ENCODE measurements around the gene SLC29A2.

The SLC29A2 gene

DNA sequence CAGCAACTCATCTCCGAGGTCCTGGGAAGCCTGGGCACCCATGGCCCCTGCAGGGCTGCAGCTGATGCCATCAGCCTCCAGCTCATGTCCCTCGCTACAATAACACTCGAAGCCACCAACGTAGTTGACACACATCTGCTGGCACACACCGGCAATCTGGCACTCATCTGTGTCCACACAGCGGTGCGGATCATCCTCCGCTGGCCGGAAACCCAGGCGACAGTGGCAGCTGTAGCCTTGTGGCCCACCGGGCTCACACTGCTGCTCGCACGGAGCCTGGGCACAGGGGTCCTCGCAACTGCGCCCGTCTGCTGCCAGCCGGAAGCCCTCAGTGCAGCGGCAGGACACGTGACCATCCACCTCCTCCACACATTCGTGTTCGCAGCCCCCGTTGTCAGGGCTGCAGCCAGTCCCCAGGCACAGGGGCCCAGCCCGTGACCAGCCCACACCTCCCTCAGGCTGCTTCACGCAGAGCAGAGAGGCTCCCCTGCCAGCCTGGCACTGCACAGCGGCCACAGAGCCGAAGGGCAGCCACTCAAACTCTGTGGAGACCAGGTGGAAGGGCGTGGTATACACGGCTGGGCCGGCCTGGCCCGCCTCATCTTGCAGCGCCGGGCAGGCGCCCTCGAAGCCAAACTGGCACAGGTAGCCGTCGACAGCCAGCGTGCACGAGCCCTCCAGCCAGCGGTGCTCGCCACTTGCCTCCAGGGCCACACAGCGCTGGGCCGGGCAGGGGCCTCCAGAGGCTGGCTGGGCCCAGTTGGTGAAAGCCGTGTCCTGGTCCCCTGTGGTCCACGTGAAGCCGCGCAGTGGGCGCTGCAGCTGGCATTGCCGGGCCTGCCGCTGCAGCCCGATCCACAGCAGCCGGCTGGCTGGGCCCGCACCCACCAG, 55.4 kb downstream of the SLC29A2 start:
- peak overlapping the region; percentile 83 for H3K9ac ChIP-seq (ENCODE audit: insufficient read length)
- peak overlapping the region; percentile 100 for H3K27ac ChIP-seq
- peak overlapping the region; percentile 86 for H3K4me3 ChIP-seq
- H3K36me3 ChIP-seq (ENCODE audit: insufficient read depth, low read length), result no peaks in the 10 kb centered on the region
- H3K9me3 ChIP-seq (ENCODE audit: low read depth, low read length), result no peaks in the 10 kb centered on the region
- DNase-seq (ENCODE audit: low read depth, low spot score), result no peak
- TF ChIP-seq POLR2AphosphoS5 (IDR thresholded peaks at IDR 0.05; ENCODE audit: borderline replicate concordance, low read depth, low read length) (no peak), FOXP2 (optimal IDR thresholded peaks at IDR 0.05; ENCODE audit: control extremely low read depth, extremely low read length, insufficient read depth) (no peak), EZH2 (IDR thresholded peaks at IDR 0.05) (no peak)

GRCh38 chr11:66315498-66315885, 56.1 kb downstream of the SLC29A2 start:
- Histone ChIP-seq H3K9me3 (ENCODE audit: low read depth, low read length) (no peaks in the 10 kb centered on the region), H3K36me3 (ENCODE audit: insufficient read depth, low read length) (no peaks in the 10 kb centered on the region), H3K9ac (ENCODE audit: insufficient read length) (peak overlapping the region; percentile 29), H3K4me3 (peak overlapping the region; percentile 86), H3K27ac (peak overlapping the region; percentile 100)
- no peak for DNase-seq (ENCODE audit: low read depth, low spot score)
- no peak for TF ChIP-seq FOXP2 (optimal IDR thresholded peaks at IDR 0.05; ENCODE audit: control extremely low read depth, extremely low read length, insufficient read depth)
- no peak for TF ChIP-seq POLR2AphosphoS5 (IDR thresholded peaks at IDR 0.05; ENCODE audit: borderline replicate concordance, low read depth, low read length)
- TF ChIP-seq EZH2 (IDR thresholded peaks at IDR 0.05), result no peak

- Histone ChIP-seq H3K36me3 (ENCODE audit: insufficient read depth, low read length) (no peaks in the 10 kb centered on the region), H3K27ac (peak overlapping the region; percentile 100; the same call in 1 of the 2 replicates), H3K9ac (ENCODE audit: insufficient read length) (no peak overlapping the region), H3K4me3 (peak overlapping the region; percentile 86), H3K9me3 (ENCODE audit: low read depth, low read length) (no peaks in the 10 kb centered on the region)
- TF ChIP-seq EZH2 (IDR thresholded peaks at IDR 0.05), result no peak
- no peak; the same call in 1 of the 2 replicates for TF ChIP-seq POLR2AphosphoS5 (IDR thresholded peaks at IDR 0.05; ENCODE audit: borderline replicate concordance, low read depth, low read length)
- TF ChIP-seq FOXP2 (optimal IDR thresholded peaks at IDR 0.05; ENCODE audit: control extremely low read depth, extremely low read length, insufficient read depth), result no peak
- no peak for DNase-seq (ENCODE audit: low read depth, low spot score)
Measured at GRCh38 chr11:66314561-66315497, 56.7 kb downstream of the SLC29A2 start.

DNA sequence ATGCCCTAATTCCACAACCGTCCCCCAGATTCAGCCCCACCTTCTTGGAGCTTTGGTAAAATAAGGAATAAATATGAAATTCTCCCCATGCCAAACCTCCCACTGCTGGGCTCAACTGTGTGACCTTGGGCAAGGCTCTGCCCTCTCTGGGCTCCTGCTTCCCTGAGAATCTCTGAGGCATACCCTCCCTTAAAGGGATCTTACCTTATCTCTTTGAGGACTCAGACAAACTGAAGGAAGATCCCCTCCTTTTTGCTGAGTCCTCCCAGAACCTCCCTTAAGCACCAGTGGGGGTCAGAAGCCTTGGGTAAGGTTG, 57.4 kb downstream of the SLC29A2 start:
- TF ChIP-seq EZH2 (IDR thresholded peaks at IDR 0.05), result no peak
- no peak; the same call in 1 of the 2 replicates for TF ChIP-seq POLR2AphosphoS5 (IDR thresholded peaks at IDR 0.05; ENCODE audit: borderline replicate concordance, low read depth, low read length)
- TF ChIP-seq FOXP2 (optimal IDR thresholded peaks at IDR 0.05; ENCODE audit: control extremely low read depth, extremely low read length, insufficient read depth), result no peak
- Histone ChIP-seq H3K36me3 (ENCODE audit: insufficient read depth, low read length) (no peaks in the 10 kb centered on the region), H3K9me3 (ENCODE audit: low read depth, low read length) (no peaks in the 10 kb centered on the region), H3K4me3 (peak overlapping the region; percentile 86), H3K9ac (ENCODE audit: insufficient read length) (peak overlapping the region; percentile 76), H3K27ac (peak overlapping the region; percentile 99)
- no peak for DNase-seq (ENCODE audit: low read depth, low spot score)

DNA sequence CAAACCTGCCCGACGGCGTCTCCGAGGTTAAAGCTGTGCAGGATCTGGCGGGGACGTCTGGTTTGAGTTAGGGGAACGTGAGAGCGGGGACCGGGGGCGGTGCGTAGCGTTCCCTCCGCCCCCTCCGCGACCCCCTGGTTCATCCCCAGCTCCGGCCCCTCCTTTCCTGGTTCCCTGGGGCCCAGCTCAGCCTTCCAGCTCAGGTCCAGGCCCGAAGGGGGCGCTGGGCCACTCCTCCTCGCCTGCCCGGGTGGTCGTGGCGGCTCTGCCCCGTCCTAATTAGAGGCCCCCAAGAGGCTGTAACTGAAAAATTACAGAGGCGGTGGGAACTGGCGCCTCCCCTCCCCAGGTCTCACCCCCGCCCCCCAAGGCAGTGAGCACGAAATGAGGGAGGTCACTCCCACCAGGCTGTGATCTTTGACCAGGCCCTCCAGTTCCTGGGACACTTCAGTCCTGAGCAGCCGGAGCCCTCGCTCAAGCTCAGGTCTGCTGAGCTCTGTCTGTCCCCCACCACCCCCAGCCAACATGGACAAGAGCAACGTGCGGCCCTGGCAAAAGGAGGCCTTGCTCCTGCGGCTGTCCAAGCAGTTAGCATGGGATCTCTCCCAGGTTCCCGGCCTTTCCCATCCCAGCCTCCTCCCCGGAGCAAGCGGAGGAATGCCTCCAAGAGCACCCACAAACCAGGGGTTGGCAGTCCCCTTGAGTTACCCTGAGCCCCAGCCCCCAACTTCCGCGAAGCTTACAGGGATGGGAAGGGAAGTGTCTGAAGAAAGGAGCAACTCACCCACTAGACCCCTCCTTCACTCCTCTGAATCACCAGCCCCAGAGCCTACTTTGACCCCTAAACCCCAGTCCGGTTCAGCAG, 58.0 kb downstream of the SLC29A2 start:
- TF ChIP-seq EZH2 (IDR thresholded peaks at IDR 0.05), result no peak
- peak overlapping the region; percentile 76 for H3K9ac ChIP-seq (ENCODE audit: insufficient read length)
- peak overlapping the region; percentile 99 for H3K27ac ChIP-seq
- DNase-seq (ENCODE audit: low read depth, low spot score), result no peak
- H3K4me3 ChIP-seq, result peak overlapping the region; percentile 86
- H3K9me3 ChIP-seq (ENCODE audit: low read depth, low read length), result no peaks in the 10 kb centered on the region
- no peaks in the 10 kb centered on the region for H3K36me3 ChIP-seq (ENCODE audit: insufficient read depth, low read length)

DNA sequence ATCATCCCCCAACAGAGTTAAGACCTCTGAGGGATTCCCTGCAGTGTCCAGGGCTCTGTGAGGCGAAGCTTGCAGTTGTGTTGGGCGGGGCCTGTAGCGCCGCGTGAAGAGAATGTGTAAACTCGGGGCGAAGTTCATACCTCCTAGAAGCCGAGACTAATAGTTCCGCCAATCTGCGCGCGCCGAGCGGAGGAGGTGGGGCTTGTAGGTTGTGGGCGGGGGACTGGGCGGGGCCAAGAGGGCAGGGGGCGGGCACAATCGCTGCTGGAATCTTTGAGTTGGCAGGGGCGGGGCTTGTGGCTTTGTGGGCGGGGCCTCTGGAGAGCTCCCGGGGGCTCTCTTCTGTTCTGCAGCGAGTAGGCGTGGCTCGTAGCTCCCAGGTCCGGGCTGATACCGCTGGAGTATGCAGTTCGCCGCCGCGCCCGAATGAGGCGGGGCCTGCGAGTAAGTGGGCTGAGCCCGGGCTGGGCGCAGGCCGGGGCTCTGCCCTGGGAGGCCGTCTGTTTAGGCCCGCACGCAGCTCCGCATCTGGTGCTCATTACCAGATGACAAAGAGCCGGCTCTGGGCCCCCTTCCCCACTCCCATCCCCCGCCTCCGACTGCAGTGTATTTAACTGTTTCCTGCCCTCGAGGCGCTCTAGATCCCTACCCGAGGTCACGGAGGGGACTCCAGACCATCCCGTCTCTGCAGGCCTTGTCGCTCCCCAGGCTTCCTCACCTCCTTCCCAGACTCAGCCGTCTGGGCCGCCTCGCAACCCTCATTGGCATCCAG, 58.8 kb downstream of the SLC29A2 start:
- TF ChIP-seq FOXP2 (optimal IDR thresholded peaks at IDR 0.05; ENCODE audit: control extremely low read depth, extremely low read length, insufficient read depth) (no peak), POLR2AphosphoS5 (IDR thresholded peaks at IDR 0.05; ENCODE audit: borderline replicate concordance, low read depth, low read length) (peak; percentile 73)
- Histone ChIP-seq H3K27ac (peak overlapping the region; percentile 99), H3K36me3 (ENCODE audit: insufficient read depth, low read length) (no peaks in the 10 kb centered on the region), H3K9me3 (ENCODE audit: low read depth, low read length) (no peaks in the 10 kb centered on the region), H3K4me3 (peak overlapping the region; percentile 93), H3K9ac (ENCODE audit: insufficient read length) (peak overlapping the region; percentile 76)
- DNase-seq (ENCODE audit: low read depth, low spot score), result peak; percentile 94

All from SK-N-MC (cell line).